Skeletal muscle tissue (tissue), 4 donors: ENCODE results near the gene ALKBH3. TPM values are rescaled to one million over a fixed set of nuclear protein-coding genes. Genes with fewer than 3 reads are reported as not detected.

Source experiments
- H3K27ac ChIP-seq: one replicate; pipeline ENCODE4 v1.7.0; 2013; ENCODE audit warnings: mild to moderate bottlenecking, low read depth, low read length, inconsistent platforms
- H3K27me3 ChIP-seq, 3 donors: one replicate each; pipeline ENCODE4 v1.7.0; 2013; ENCODE audit warnings: low read length in 3 of 3; ENCODE audit not compliant: control insufficient read depth in 3 of 3, insufficient read depth in 3 of 3
- H3K36me3 ChIP-seq, 3 donors: one replicate each; pipeline ENCODE4 v1.7.0; 2013; ENCODE audit warnings: low read length in 3 of 3; ENCODE audit not compliant: control insufficient read depth in 3 of 3, insufficient read depth in 3 of 3
- H3K4me1 ChIP-seq, 3 donors: one replicate each; pipeline ENCODE4 v1.7.0; 2013; ENCODE audit warnings: low read length in 3 of 3, mild to moderate bottlenecking in 3 of 3; ENCODE audit not compliant: control insufficient read depth in 3 of 3, insufficient read depth in 3 of 3
- H3K4me3 ChIP-seq, 3 donors: one replicate each; pipeline ENCODE4 v1.7.0; 2013; ENCODE audit warnings: low read length in 3 of 3
- H3K9ac ChIP-seq, 3 donors: one replicate each; pipeline ENCODE4 v1.7.0; 2013; ENCODE audit warnings: low read length in 3 of 3, mild to moderate bottlenecking in 3 of 3, moderate library complexity in 2 of 3, low read depth in 1 of 3
- H3K9me3 ChIP-seq, 3 donors: one replicate each; pipeline ENCODE4 v1.7.0; 2013; ENCODE audit warnings: low read length in 3 of 3; ENCODE audit not compliant: control insufficient read depth in 3 of 3
- total RNA-seq: library from RNA; depleted of rRNA; stranded (reverse); fragments of >200 nt; gene quantifications from one replicate; pipeline ENCODE4 v1.2.3, GENCODE V29; 2014
- donor health status: Osteomylitis.

ALKBH3 gene
- total RNA-seq, 1 donor from 2014 or later, result 25.6 TPM

DNA sequence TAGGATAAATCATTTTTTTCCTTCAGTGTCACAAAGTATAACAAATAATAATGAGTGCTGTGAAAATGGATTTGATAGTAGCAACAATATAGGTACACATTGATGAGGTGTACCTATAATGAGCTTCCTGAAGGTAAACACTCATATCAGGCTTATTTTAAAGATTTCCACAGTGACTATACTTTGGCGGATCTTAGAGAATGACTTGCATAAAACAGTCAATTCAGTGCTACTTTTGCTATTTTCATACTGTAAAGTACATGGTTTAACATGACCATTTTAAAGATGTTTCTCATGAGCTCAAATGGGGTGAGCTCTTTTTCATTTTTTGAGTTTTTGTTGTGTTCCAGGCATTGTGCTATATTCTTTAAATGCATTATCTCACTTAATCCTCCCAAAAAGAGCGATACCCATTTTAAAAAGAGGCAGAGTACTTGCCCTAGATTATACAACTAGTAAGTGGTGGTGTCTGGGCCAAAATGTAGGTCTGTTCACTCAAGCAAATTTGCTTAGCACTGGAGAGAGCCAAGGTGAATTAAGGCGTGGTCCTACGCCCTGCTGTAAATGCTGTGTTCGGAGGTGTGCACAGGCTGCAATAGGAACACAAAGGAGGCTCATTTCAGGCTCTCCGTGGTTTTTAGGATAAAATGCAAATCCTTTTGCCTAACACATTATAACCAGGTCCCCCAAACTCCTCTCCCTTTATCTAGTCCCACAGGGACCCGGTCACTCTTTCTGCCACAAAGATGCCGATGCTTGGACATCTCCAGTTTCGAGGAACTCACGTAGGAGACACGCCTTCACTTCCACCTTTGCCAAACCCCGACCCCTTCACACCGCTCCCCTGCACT is 617 bp upstream of the ALKBH3 start:
- peaks cover 12 to 19% (median 16%) of the 10 kb centered on the region in 3 donors for H3K4me1 ChIP-seq
- H3K9ac ChIP-seq, result peak overlapping the region; percentile 5 to 92 (median 91)
- no peak overlapping the region for H3K27ac ChIP-seq
- peaks cover 6 to 22% (median 18%) of the 10 kb centered on the region in 3 donors for H3K36me3 ChIP-seq
- H3K9me3 ChIP-seq, result no peaks in the 10 kb centered on the region
- peaks cover 9 to 30% (median 12%) of the 10 kb centered on the region in 3 donors for H3K27me3 ChIP-seq
- peak overlapping the region; percentile 94 to 98 (median 97) for H3K4me3 ChIP-seq

DNA sequence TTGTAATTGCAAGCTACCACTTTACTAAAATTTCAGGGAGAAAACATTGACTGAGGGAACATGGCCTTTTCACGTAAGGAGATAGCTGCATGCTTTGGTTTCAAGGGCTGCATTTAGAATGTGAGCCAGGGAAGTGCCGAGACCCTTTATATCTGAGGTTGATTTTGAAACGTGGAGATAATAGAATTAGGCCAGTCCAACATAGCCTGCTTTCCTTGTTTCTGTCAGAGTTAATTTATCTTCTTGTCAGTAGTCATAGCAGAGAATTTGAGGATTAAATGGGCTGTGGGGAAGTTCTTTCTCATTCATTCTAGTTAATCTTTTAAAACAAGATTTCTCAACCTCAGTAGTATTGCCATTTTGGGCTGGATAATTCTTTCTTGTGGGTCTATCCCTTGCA is 12.2 kb downstream of the ALKBH3 start:
- H3K4me1 ChIP-seq, result no peaks in the 10 kb centered on the region
- no peak overlapping the region for H3K27ac ChIP-seq
- no peak overlapping the region for H3K9ac ChIP-seq
- H3K27me3 ChIP-seq, result no peaks in the 10 kb centered on the region
- H3K9me3 ChIP-seq, result no peaks in the 10 kb centered on the region
- H3K4me3 ChIP-seq, result no peak overlapping the region
- peaks cover 31 to 59% (median 56%) of the 10 kb centered on the region in 3 donors for H3K36me3 ChIP-seq

DNA sequence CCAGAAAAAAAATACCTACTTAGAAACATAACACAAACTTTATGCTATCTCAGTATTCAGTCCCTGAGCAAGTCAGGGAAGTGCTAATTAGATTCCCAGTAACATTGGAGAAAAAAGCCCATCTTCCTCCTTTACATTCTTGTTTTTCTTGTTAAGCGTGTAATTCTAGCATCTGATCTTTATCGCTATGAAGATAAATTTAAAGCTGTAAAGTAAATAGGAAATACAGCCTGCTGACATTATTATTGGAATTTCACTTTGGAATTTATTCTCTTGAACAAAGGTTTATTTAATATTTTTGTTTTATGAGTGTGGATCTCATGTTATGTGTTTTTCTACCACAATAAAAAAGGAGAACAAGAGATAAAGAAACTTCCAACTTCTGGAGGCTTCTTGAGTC is 13.9 kb downstream of the ALKBH3 start:
- Histone ChIP-seq H3K27me3 (no peaks in the 10 kb centered on the region), H3K4me1 (no peaks in the 10 kb centered on the region), H3K4me3 (no peak overlapping the region), H3K9ac (no peak overlapping the region), H3K27ac (no peak overlapping the region), H3K36me3 (peaks cover 40 to 68% (median 61%) of the 10 kb centered on the region in 3 donors), H3K9me3 (no peaks in the 10 kb centered on the region)

DNA sequence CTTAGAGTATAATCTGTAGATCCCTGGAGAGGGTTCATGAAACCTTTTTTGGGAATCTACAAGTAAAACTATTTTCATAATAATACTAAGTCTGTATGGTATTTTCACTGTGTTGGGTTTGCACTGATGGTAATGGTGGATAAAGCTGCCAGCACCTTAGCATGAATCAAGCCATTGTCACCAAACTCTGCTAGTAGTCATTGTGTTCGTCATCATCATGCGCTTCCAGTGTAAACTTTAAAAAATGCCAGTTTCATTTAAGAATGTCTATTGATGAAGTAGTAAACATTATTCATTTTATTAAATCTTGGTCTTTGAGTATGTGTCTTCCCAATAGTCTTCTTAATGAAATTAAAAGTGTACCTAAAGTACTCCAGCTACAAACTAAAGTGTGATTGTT is 15.0 kb downstream of the ALKBH3 start:
- Histone ChIP-seq H3K9me3 (no peaks in the 10 kb centered on the region), H3K4me1 (no peaks in the 10 kb centered on the region), H3K36me3 (peaks cover 40 to 61% (median 54%) of the 10 kb centered on the region in 3 donors), H3K4me3 (no peak overlapping the region), H3K27ac (no peak overlapping the region), H3K9ac (no peak overlapping the region), H3K27me3 (no peaks in the 10 kb centered on the region)

DNA sequence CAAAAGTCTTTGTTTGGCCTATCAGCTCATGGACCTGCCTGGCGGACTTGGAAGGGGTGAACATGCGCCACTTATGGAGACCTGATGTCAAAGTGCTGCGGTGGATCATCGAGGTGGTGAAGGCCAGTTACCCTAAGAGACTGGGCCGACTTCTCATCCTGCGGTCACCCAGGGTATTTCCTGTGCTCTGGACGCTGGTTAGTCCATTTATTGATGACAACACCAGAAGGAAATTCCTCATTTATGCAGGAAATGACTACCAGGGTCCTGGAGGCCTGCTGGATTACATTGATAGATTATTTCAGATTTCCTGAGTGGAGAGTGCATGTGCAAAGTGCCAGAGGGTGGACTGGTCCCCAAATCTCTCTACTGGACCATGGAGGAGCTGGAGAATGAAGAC is 17.9 kb downstream of the ALKBH3 start:
- Histone ChIP-seq H3K4me1 (no peaks in the 10 kb centered on the region), H3K9ac (no peak overlapping the region), H3K9me3 (no peaks in the 10 kb centered on the region), H3K27me3 (no peaks in the 10 kb centered on the region), H3K4me3 (no peak overlapping the region), H3K36me3 (peaks cover 36 to 58% (median 52%) of the 10 kb centered on the region in 3 donors), H3K27ac (no peak overlapping the region)

DNA sequence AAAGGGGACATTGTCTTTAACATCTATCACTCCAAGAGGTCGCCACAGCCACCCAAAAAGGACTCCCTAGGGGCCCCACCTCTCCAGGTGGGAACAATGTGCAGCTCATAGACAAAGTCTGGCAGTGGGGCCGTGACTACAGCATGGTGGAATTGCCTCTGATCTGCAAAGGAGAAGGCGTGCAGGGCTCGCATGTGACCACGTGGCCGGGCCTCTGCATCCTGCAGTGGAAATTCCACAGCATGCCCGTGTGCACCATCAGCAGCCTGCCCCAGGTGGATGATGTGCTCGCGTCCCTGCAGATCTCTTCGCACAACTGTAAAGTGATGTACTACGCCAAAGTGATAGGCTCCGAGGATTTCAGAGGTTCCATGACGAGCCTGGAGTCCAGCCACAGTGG is 18.5 kb downstream of the ALKBH3 start:
- H3K27ac ChIP-seq, result no peak overlapping the region
- no peaks in the 10 kb centered on the region for H3K9me3 ChIP-seq
- H3K27me3 ChIP-seq, result no peaks in the 10 kb centered on the region
- H3K4me3 ChIP-seq, result no peak overlapping the region
- no peak overlapping the region for H3K9ac ChIP-seq
- H3K4me1 ChIP-seq, result no peaks in the 10 kb centered on the region
- H3K36me3 ChIP-seq, result peaks cover 36 to 57% (median 57%) of the 10 kb centered on the region in 3 donors

DNA sequence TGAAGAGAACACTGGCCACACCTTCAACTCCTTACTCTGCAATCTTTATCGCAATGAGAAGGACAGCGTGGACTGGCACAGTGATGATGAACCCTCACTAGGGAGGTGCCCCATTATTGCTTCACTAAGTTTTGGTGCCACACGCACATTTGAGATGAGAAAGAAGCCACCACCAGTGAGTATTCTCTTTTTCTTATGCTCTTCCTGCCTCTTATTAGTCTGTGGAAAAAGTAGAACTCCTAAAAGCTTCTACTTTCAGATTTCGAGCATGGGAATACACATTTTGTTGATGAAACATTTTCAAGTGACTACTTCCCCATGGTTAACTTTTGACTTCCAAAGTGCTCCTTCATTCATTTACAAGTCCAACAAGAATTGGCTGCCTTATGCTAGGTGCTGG is 20.9 kb downstream of the ALKBH3 start:
- H3K27me3 ChIP-seq, result no peaks in the 10 kb centered on the region
- no peak overlapping the region for H3K27ac ChIP-seq
- peaks cover 0 to 6% (median 0%) of the 10 kb centered on the region in 3 donors for H3K4me1 ChIP-seq
- H3K4me3 ChIP-seq, result no peak overlapping the region
- peaks cover 36 to 55% (median 49%) of the 10 kb centered on the region in 3 donors for H3K36me3 ChIP-seq
- H3K9me3 ChIP-seq, result no peaks in the 10 kb centered on the region
- no peak overlapping the region for H3K9ac ChIP-seq

DNA sequence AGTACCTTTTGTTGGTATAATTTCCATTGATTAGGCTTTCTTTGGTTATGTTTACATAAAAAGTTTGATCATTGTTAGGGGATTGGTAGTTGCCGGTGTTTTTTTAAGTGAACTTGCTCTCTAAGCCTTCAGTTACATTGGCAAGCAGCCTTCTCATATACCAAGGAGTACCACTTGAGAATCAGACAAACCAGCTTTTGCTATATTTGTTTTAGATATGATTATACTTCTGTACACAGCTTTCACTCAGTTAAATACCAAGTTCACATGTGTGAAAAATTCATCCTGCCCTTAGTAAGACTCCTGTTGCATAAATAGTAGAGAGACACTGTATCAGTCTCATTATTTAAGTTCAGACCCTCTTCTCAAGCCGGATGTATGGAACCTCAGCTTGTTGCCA is 22.4 kb downstream of the ALKBH3 start:
- H3K4me1 ChIP-seq, result peaks cover 2 to 14% (median 6%) of the 10 kb centered on the region in 3 donors
- no peaks in the 10 kb centered on the region for H3K27me3 ChIP-seq
- no peak overlapping the region for H3K4me3 ChIP-seq
- H3K9ac ChIP-seq, result no peak overlapping the region
- H3K27ac ChIP-seq, result no peak overlapping the region
- H3K9me3 ChIP-seq, result no peaks in the 10 kb centered on the region
- peaks cover 27 to 45% (median 40%) of the 10 kb centered on the region in 3 donors for H3K36me3 ChIP-seq

DNA sequence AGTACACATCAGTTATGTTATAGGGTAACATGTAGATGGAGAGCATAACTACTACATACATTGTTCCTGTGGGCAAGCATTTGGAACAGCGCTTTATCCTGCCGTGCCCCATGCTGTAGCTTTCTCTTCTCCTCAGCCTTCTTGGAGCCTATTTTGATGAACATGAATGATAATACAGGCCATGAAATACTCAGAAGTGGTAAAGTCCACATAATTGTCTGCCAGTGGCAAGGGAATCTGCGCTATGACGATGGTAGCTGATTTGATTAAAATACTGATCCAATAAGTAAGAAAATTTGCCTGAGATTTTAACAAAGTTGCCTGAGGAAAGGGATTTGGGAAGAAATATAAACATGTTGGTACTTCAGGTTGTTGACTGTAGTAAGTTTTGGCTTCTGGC is 23.3 kb downstream of the ALKBH3 start:
- H3K9ac ChIP-seq, result no peak overlapping the region
- peaks cover 18 to 37% (median 31%) of the 10 kb centered on the region in 3 donors for H3K36me3 ChIP-seq
- H3K27me3 ChIP-seq, result no peaks in the 10 kb centered on the region
- no peaks in the 10 kb centered on the region for H3K9me3 ChIP-seq
- no peak overlapping the region for H3K4me3 ChIP-seq
- H3K27ac ChIP-seq, result no peak overlapping the region
- H3K4me1 ChIP-seq, result peaks cover 9 to 23% (median 9%) of the 10 kb centered on the region in 3 donors

DNA sequence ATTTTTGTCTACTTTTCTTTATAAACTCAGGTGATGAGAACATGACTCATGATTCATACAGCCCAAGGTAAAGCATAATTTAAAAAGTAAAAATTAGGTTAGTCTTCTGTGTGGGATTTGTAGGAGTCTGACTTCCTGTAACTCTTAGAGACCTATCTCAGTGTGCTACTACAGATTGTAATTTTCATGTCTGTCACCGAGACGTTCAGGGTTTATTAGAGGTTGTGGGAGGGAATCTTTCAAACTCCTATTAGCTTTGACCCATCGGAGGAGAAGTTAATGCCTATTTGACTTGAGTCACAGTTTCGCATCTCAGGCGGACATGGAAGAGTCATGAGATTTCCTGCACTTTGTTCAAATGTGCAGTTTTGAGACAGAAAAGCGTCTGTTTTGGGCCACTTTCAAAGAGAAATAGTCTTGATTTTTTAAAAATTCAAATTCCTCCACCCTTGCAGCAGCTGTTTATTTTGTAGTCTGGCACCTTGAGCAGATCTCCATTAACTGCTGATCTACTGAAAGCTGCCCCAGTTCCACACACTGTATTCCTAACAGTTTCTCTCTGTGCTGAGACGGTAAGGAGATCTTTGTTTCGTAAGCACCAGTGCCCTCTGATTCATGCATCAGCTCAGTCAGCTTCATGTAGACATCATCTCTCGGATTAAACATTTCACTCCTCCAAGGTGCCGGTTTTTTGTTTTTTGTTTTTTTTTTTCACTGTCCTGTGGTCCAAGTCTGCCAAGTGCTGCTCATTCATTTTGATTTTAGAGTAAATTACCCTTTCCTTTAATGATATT is 24.3 kb downstream of the ALKBH3 start:
- H3K36me3 ChIP-seq, result peaks cover 12 to 34% (median 30%) of the 10 kb centered on the region in 3 donors
- peaks cover 9 to 23% (median 9%) of the 10 kb centered on the region in 3 donors for H3K4me1 ChIP-seq
- no peak overlapping the region for H3K4me3 ChIP-seq
- no peaks in the 10 kb centered on the region for H3K9me3 ChIP-seq
- H3K27ac ChIP-seq, result peak overlapping the region; percentile 65
- H3K27me3 ChIP-seq, result no peaks in the 10 kb centered on the region
- no peak overlapping the region for H3K9ac ChIP-seq
